ENCODE measurements around the gene PRR11. TPM values are rescaled to one million over a fixed set of nuclear protein-coding genes. Genes with fewer than 3 reads are reported as not detected.
"Not testable (repeated sequence)": the region's sequence is repeated elsewhere in the genome, so short reads cannot be mapped to it uniquely, and the experiment has no call there.

Gene PRR11
- total RNA-seq, 4 donors from 2014 or later: 0.20 to 7.9 (median 0.53) TPM; not detected in 1

GRCh38 chr17:59221159-59221847 lies 65.8 kb downstream of the PRR11 start:
- peak overlapping the region; percentile 75 to 90 (median 88) for H3K27ac ChIP-seq
- no peak for TF ChIP-seq POLR2A (IDR thresholded peaks at IDR 0.05)
- TF ChIP-seq, protein P1, sequence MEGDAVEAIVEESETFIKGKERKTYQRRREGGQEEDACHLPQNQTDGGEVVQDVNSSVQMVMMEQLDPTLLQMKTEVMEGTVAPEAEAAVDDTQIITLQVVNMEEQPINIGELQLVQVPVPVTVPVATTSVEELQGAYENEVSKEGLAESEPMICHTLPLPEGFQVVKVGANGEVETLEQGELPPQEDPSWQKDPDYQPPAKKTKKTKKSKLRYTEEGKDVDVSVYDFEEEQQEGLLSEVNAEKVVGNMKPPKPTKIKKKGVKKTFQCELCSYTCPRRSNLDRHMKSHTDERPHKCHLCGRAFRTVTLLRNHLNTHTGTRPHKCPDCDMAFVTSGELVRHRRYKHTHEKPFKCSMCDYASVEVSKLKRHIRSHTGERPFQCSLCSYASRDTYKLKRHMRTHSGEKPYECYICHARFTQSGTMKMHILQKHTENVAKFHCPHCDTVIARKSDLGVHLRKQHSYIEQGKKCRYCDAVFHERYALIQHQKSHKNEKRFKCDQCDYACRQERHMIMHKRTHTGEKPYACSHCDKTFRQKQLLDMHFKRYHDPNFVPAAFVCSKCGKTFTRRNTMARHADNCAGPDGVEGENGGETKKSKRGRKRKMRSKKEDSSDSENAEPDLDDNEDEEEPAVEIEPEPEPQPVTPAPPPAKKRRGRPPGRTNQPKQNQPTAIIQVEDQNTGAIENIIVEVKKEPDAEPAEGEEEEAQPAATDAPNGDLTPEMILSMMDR (IDR thresholded peaks at IDR 0.05 in 4 of 5, conservative IDR thresholded peaks at IDR 0.05 in 1 of 5): no peak
- ATAC-seq (peak; percentile 5 to 14), DNase-seq (no peak)
- H3K4me3 ChIP-seq: peak overlapping the region; percentile 76 to 100 (median 96)
- H3K27me3 ChIP-seq: no peaks in the 10 kb centered on the region
- in situ Hi-C loops (cut with MboI; ENCODE audit: low sequenced_read_pairs in 4 of 4): no loop called here
- peaks cover 4 to 5% of the 10 kb centered on the region in 2 donors for H3K4me1 ChIP-seq
- intact Hi-C loops (cut with DNase I; ENCODE audit: low total_unique reads): loop anchor here (5.0 kb wide), 2 partner anchors 64 to 216 kb away; partner anchors contain the start of genes PRR11 and SKA2
- H3K9me3 ChIP-seq: no peaks in the 10 kb centered on the region
- H3K36me3 ChIP-seq: no peaks in the 10 kb centered on the region

DNA sequence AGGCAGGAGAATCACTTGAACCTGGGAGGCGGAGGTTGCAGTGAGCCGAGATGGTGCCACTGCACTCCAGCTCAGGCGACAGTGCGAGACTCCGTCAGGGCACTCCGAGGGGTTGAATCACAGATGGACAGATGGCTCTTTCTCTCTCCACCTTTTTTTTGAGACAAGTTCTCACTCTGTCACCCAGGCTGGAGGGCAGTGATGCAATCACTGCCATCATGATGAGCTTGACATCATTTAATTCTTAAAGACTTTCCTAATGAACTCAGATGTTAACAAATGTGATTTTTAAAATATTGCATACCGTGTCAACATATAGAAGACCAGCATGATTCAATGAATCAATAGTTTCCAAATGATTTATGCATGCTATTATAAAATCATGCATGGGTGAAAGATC lies 68.3 kb downstream of the PRR11 start:
- Histone ChIP-seq H3K27me3 (no peaks in the 10 kb centered on the region), H3K36me3 (no peaks in the 10 kb centered on the region), H3K4me3 (no peak overlapping the region), H3K27ac (no peak overlapping the region), H3K9me3 (no peaks in the 10 kb centered on the region), H3K4me1 (peaks cover 4 to 5% of the 10 kb centered on the region in 2 donors)
- intact Hi-C loops (cut with DNase I; ENCODE audit: low total_unique reads) (loop anchor here (5.0 kb wide), 2 partner anchors 67 to 213 kb away; partner anchors contain the start of genes PRR11 and SKA2), in situ Hi-C loops (cut with MboI; ENCODE audit: low sequenced_read_pairs in 4 of 4) (no loop called here)
- TF ChIP-seq, protein P1 (IDR thresholded peaks at IDR 0.05 in 4 of 5, conservative IDR thresholded peaks at IDR 0.05 in 1 of 5): no peak
- TF ChIP-seq POLR2A (IDR thresholded peaks at IDR 0.05): no peak
- ATAC-seq (no peak), DNase-seq (no peak)

DNA sequence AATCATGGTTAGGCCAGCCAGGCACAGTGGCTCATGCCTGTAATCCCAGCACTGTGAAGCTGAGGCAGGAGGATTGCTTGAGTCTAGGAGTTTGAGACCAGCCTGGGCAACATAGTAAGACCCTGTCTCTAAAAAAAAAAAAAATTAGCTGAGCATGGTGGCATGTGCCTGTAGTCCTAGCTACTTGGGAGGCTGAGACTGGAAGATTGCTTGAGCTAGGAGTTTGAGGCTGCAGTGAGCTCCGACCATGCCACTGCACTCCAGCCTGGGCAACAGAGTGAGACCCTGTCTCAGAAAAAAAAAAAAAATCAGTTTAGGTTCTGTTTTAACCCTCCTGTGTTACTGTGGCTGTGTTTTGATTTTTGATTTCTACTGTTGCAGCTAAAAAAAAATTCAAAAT lies 73.0 kb downstream of the PRR11 start:
- H3K36me3 ChIP-seq, H3K9me3 ChIP-seq, ATAC-seq: not testable (repeated sequence)

GRCh38 chr17:59230764-59231163 lies 75.2 kb downstream of the PRR11 start:
- Histone ChIP-seq H3K9me3 (no peaks in the 10 kb centered on the region), H3K4me3 (no peak overlapping the region), H3K36me3 (no peaks in the 10 kb centered on the region), H3K27ac (no peak overlapping the region), H3K4me1 (no peaks in the 10 kb centered on the region), H3K27me3 (no peaks in the 10 kb centered on the region)
- intact Hi-C loops (cut with DNase I; ENCODE audit: low total_unique reads): no loop called here
- in situ Hi-C loops (cut with MboI; ENCODE audit: low sequenced_read_pairs in 4 of 4): no loop called here
- TF ChIP-seq, protein P1 (IDR thresholded peaks at IDR 0.05 in 4 of 5, conservative IDR thresholded peaks at IDR 0.05 in 1 of 5): no peak
- no peak for TF ChIP-seq POLR2A (IDR thresholded peaks at IDR 0.05)
- DNase-seq (no peak), ATAC-seq (no peak)

More for the DNA sequence above, 73.0 kb downstream of the PRR11 start:
- in situ Hi-C loops (cut with MboI; ENCODE audit: low sequenced_read_pairs in 4 of 4); H3K4me3 ChIP-seq; H3K27ac ChIP-seq; H3K27me3 ChIP-seq; intact Hi-C loops (cut with DNase I; ENCODE audit: low total_unique reads); DNase-seq; H3K4me1 ChIP-seq: not testable (repeated sequence)

GRCh38 chr17:59234631-59235030 lies 79.1 kb downstream of the PRR11 start:
- H3K27ac ChIP-seq: no peak overlapping the region
- no peak overlapping the region for H3K4me3 ChIP-seq
- no peak for ATAC-seq
- intact Hi-C loops (cut with DNase I; ENCODE audit: low total_unique reads) (no loop called here), in situ Hi-C loops (cut with MboI; ENCODE audit: low sequenced_read_pairs in 4 of 4) (no loop called here)
- H3K9me3 ChIP-seq: no peaks in the 10 kb centered on the region
- H3K27me3 ChIP-seq: no peaks in the 10 kb centered on the region
- DNase-seq: no peak
- TF ChIP-seq POLR2A (IDR thresholded peaks at IDR 0.05): no peak
- TF ChIP-seq, protein P1 (IDR thresholded peaks at IDR 0.05 in 4 of 5, conservative IDR thresholded peaks at IDR 0.05 in 1 of 5): no peak
- no peaks in the 10 kb centered on the region for H3K4me1 ChIP-seq
- H3K36me3 ChIP-seq: no peaks in the 10 kb centered on the region
